Progenitor cell of endocrine pancreas (in vitro differentiated cells): Measurements from ENCODE around the gene PTGDR2. TPM values are rescaled to one million over a fixed set of nuclear protein-coding genes. Genes with fewer than 3 reads are reported as not detected.

Experiments
- DNase-seq: peaks from one replicate; pipeline ENCODE4 v3.0.0; 2021; ENCODE audit warnings: low spot score; ENCODE audit not compliant: unreplicated experiment
- H3K27ac Mint-ChIP-seq: 2 replicates; pipeline ENCODE4 v1.8.0; 2021; ENCODE audit warnings: mild to moderate bottlenecking, moderate library complexity, mixed read lengths
- H3K27me3 Mint-ChIP-seq: 2 replicates; pipeline ENCODE4 v1.8.0; 2021; ENCODE audit warnings: mixed read lengths
- H3K36me3 Mint-ChIP-seq: 2 replicates; pipeline ENCODE4 v1.8.0; 2022; ENCODE audit warnings: mixed read lengths; ENCODE audit not compliant: insufficient read depth
- H3K4me1 Mint-ChIP-seq: 2 replicates; pipeline ENCODE4 v1.8.0; 2021; ENCODE audit warnings: low read depth, mixed read lengths
- H3K4me3 Mint-ChIP-seq: 2 replicates; pipeline ENCODE4 v1.8.0; 2021; ENCODE audit warnings: low read depth, mild to moderate bottlenecking, moderate library complexity, mixed read lengths
- H3K9me3 Mint-ChIP-seq: 2 replicates; pipeline ENCODE4 v1.8.0; 2021; ENCODE audit warnings: low read depth, mixed read lengths
- CTCF ChIP-seq: fragments of 200-600 bp; sonication (generic); IDR thresholded peaks from one replicate; pipeline ENCODE4 v1.5.0; 2021; ENCODE audit warnings: antibody characterized with exemption, mild to moderate bottlenecking; ENCODE audit not compliant: unreplicated experiment
- total RNA-seq: library from RNA; stranded (reverse); gene quantifications from 2 replicates; pipeline ENCODE4 v1.2.1, GENCODE V29; 2021

PTGDR2 gene
- total RNA-seq, 1 donor from 2014 or later = 2.0 TPM

- no peak for TF ChIP-seq CTCF
- no peak overlapping the region for H3K27ac Mint-ChIP-seq
- no peak for DNase-seq
- no peaks in the 10 kb centered on the region for H3K4me1 Mint-ChIP-seq
- H3K9me3 Mint-ChIP-seq = no peaks in the 10 kb centered on the region
- H3K36me3 Mint-ChIP-seq = no peaks in the 10 kb centered on the region
- H3K4me3 Mint-ChIP-seq = no peak overlapping the region
- no peaks in the 10 kb centered on the region for H3K27me3 Mint-ChIP-seq
These were observed 15.1 kb upstream of the PTGDR2 start for GRCh38 chr11:60870733-60871377.

- no peaks in the 10 kb centered on the region for H3K36me3 Mint-ChIP-seq
- H3K27me3 Mint-ChIP-seq = no peaks in the 10 kb centered on the region
- H3K9me3 Mint-ChIP-seq = no peaks in the 10 kb centered on the region
- H3K4me3 Mint-ChIP-seq = no peak overlapping the region
- no peak for TF ChIP-seq CTCF
- no peak overlapping the region for H3K27ac Mint-ChIP-seq
- H3K4me1 Mint-ChIP-seq = no peaks in the 10 kb centered on the region
- no peak for DNase-seq
These were observed 14.5 kb upstream of the PTGDR2 start for GRCh38 chr11:60870276-60870675.

GRCh38 chr11:60869451-60869825 lies 13.7 kb upstream of the PTGDR2 start:
- DNase-seq = no peak
- Mint-ChIP-seq H3K27me3 (peaks cover 1% of the 10 kb centered on the region), H3K36me3 (no peaks in the 10 kb centered on the region), H3K4me1 (peaks cover under 1% of the 10 kb centered on the region), H3K9me3 (no peaks in the 10 kb centered on the region), H3K4me3 (no peak overlapping the region), H3K27ac (no peak overlapping the region)
- TF ChIP-seq CTCF = no peak

GRCh38 chr11:60868682-60869450 lies 13.1 kb upstream of the PTGDR2 start:
- Mint-ChIP-seq H3K4me3 (no peak overlapping the region), H3K4me1 (peaks cover 3% of the 10 kb centered on the region), H3K36me3 (no peaks in the 10 kb centered on the region), H3K27me3 (peaks cover 3% of the 10 kb centered on the region), H3K9me3 (no peaks in the 10 kb centered on the region), H3K27ac (no peak overlapping the region)
- TF ChIP-seq CTCF = no peak
- DNase-seq = no peak

GRCh38 chr11:60867871-60868681 lies 12.3 kb upstream of the PTGDR2 start:
- no peak for DNase-seq
- H3K27ac Mint-ChIP-seq = no peak overlapping the region
- no peaks in the 10 kb centered on the region for H3K36me3 Mint-ChIP-seq
- H3K9me3 Mint-ChIP-seq = no peaks in the 10 kb centered on the region
- TF ChIP-seq CTCF = no peak
- peaks cover 3% of the 10 kb centered on the region for H3K4me1 Mint-ChIP-seq
- no peak overlapping the region for H3K4me3 Mint-ChIP-seq
- peaks cover 3% of the 10 kb centered on the region for H3K27me3 Mint-ChIP-seq
